ENCODE data around the gene SKI.

Gene SKI

GRCh38 chr1:2298685-2299084, 70.6 kb downstream of the SKI start:
- peaks cover 21% of the 10 kb centered on the region for H3K4me1 ChIP-seq (ENCODE audit: control insufficient read depth, low read length)
- TF ChIP-seq CTCF (IDR thresholded peaks at IDR 0.05; ENCODE audit: low read depth, low read length, poor library complexity, severe bottlenecking) (no peak), EZH2phosphoT487 (IDR thresholded peaks at IDR 0.05; ENCODE audit: borderline replicate concordance, low read length) (no peak)
- peaks cover 15% of the 10 kb centered on the region; the same call in 1 of the 2 replicates for H4K20me1 ChIP-seq (ENCODE audit: control insufficient read depth, insufficient read depth, low read depth, low read length)
- no peak overlapping the region for H3K4me2 ChIP-seq (ENCODE audit: low read length)
- H3K9me2 ChIP-seq (replicated peaks; ENCODE audit: control insufficient read depth, low read length): no peaks in the 10 kb centered on the region
- H3K27me3 ChIP-seq (ENCODE audit: control insufficient read depth, low read length): peaks cover 29% of the 10 kb centered on the region
- 0 out of 2 replicates have a peak, but pooled peaks cover 2% of the 10 kb centered on the region for H3F3A ChIP-seq (ENCODE audit: control insufficient read depth, insufficient read depth)
- H3K4me3 ChIP-seq (ENCODE audit: low read length): no peak overlapping the region
- H3K9me3 ChIP-seq (ENCODE audit: control insufficient read depth, insufficient read depth, low read length): no peaks in the 10 kb centered on the region
- no peak overlapping the region for H3K27ac ChIP-seq (ENCODE audit: low read depth, low read length)
- no peaks in the 10 kb centered on the region for H3K36me3 ChIP-seq (ENCODE audit: control insufficient read depth, low read length)
- no peaks in the 10 kb centered on the region for H3K79me2 ChIP-seq (ENCODE audit: control insufficient read depth, low read length)

DNA sequence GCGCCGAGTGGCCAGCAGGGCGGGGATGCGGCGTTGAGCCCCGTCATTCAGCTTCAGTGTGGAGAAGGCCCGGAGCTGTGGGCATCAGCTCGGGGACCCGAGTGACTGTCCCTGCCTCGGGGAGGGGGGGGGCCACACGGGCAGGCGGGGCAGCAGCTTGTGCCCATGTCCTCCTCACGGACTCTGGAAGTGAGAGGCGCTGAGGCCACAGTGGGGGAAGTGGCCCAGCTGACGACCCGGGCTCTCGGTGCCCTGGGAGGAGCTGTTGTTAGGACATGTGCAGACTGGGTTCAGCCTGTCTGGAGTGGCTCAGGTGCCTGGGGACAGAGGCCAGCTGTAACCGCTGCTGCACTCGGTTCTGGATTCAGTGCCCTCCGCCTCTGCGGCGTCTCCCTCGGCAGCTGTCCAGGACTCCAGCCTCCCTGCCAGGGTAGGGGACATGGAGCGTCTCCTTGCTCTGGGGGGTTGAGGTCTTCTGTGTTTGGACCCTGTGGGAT, 71.1 kb downstream of the SKI start:
- H3K4me3 ChIP-seq (ENCODE audit: low read length): no peak overlapping the region
- no peak overlapping the region for H3K4me2 ChIP-seq (ENCODE audit: low read length)
- H4K20me1 ChIP-seq (ENCODE audit: control insufficient read depth, insufficient read depth, low read depth, low read length): peaks cover 15% of the 10 kb centered on the region; the same call in 1 of the 2 replicates
- TF ChIP-seq EZH2phosphoT487 (IDR thresholded peaks at IDR 0.05; ENCODE audit: borderline replicate concordance, low read length): no peak
- no peak for TF ChIP-seq CTCF (IDR thresholded peaks at IDR 0.05; ENCODE audit: low read depth, low read length, poor library complexity, severe bottlenecking)
- no peaks in the 10 kb centered on the region for H3K79me2 ChIP-seq (ENCODE audit: control insufficient read depth, low read length)
- no peaks in the 10 kb centered on the region for H3K36me3 ChIP-seq (ENCODE audit: control insufficient read depth, low read length)
- H3K9me2 ChIP-seq (replicated peaks; ENCODE audit: control insufficient read depth, low read length): no peaks in the 10 kb centered on the region
- no peak overlapping the region for H3K27ac ChIP-seq (ENCODE audit: low read depth, low read length)
- H3K4me1 ChIP-seq (ENCODE audit: control insufficient read depth, low read length): peaks cover 21% of the 10 kb centered on the region
- H3K27me3 ChIP-seq (ENCODE audit: control insufficient read depth, low read length): peaks cover 24% of the 10 kb centered on the region
- 0 out of 2 replicates have a peak, but pooled peaks cover 2% of the 10 kb centered on the region for H3F3A ChIP-seq (ENCODE audit: control insufficient read depth, insufficient read depth)
- no peaks in the 10 kb centered on the region for H3K9me3 ChIP-seq (ENCODE audit: control insufficient read depth, insufficient read depth, low read length)

GRCh38 chr1:2300004-2300771, 72.1 kb downstream of the SKI start:
- Histone ChIP-seq H3K4me1 (ENCODE audit: control insufficient read depth, low read length) (peaks cover 21% of the 10 kb centered on the region), H3K36me3 (ENCODE audit: control insufficient read depth, low read length) (no peaks in the 10 kb centered on the region), H3K27ac (ENCODE audit: low read depth, low read length) (peak overlapping the region; percentile 32; the same call in 1 of the 2 replicates), H3F3A (ENCODE audit: control insufficient read depth, insufficient read depth) (0 out of 2 replicates have a peak, but pooled peaks cover 2% of the 10 kb centered on the region), H3K4me3 (ENCODE audit: low read length) (peak overlapping the region; percentile 56), H4K20me1 (ENCODE audit: control insufficient read depth, insufficient read depth, low read depth, low read length) (peaks cover 11% of the 10 kb centered on the region; the same call in 1 of the 2 replicates), H3K4me2 (ENCODE audit: low read length) (peak overlapping the region; percentile 69), H3K27me3 (ENCODE audit: control insufficient read depth, low read length) (peaks cover 19% of the 10 kb centered on the region), H3K79me2 (ENCODE audit: control insufficient read depth, low read length) (no peaks in the 10 kb centered on the region), H3K9me2 (replicated peaks; ENCODE audit: control insufficient read depth, low read length) (no peaks in the 10 kb centered on the region), H3K9me3 (ENCODE audit: control insufficient read depth, insufficient read depth, low read length) (no peaks in the 10 kb centered on the region)
- TF ChIP-seq EZH2phosphoT487 (IDR thresholded peaks at IDR 0.05; ENCODE audit: borderline replicate concordance, low read length): no peak
- no peak for TF ChIP-seq CTCF (IDR thresholded peaks at IDR 0.05; ENCODE audit: low read depth, low read length, poor library complexity, severe bottlenecking)
